SK-N-SH (cell line): ENCODE measurements around the gene WASF1. TPM values are rescaled to one million over a fixed set of nuclear protein-coding genes. Genes with fewer than 3 reads are reported as not detected.

Source experiments
- CTCF ChIA-PET: fragments of 300-600, 350-600 bp; formaldehyde crosslinking; extraction: SDS; loops from one replicate; lab custom pipeline; 2021; lab: Yijun Ruan, JAX
- POLR2A ChIA-PET: fragments of 350-600 bp; sonication (Branson Sonifier 250); formaldehyde crosslinking; extraction: SDS; loops from one replicate; lab custom pipeline; 2020; ENCODE audit warnings: antibody characterized with exemption, inconsistent platforms; lab: Yijun Ruan, JAX
- DNase-seq: peaks from one replicate; pipeline ENCODE4 v3.0.0; 2012
- H2AFZ ChIP-seq: fragments of 200-600 bp; sonication (generic); 2 replicates; pipeline ENCODE4 v1.8.1; 2016; ENCODE audit warnings: antibody characterized with exemption, mild to moderate bottlenecking, low read depth
- H3F3A ChIP-seq: fragments of 200-600 bp; sonication (generic); replicated peaks from 2 replicates; pipeline ENCODE3; 2016; ENCODE audit warnings: antibody characterized with exemption, mild to moderate bottlenecking; ENCODE audit not compliant: insufficient read depth
- H3K27ac ChIP-seq, 2 experiments: fragments of 200-500 bp in 1 of 2; fragments of 200-600 bp in 1 of 2; sonication (Bioruptor generic) in 1 of 2; sonication (generic), shearing (Covaris generic) in 1 of 2; 2 replicates each; pipeline versions ENCODE4 v1.5.1 to v1.6.1; 2014 to 2016; ENCODE audit warnings: low read depth in 2 of 2, inconsistent platforms in 1 of 2, low read length in 1 of 2, mild to moderate bottlenecking in 1 of 2, mixed read lengths in 1 of 2
- H3K27me3 ChIP-seq: fragments of 200-600 bp; sonication (generic), shearing (Covaris generic); 2 replicates; pipeline ENCODE4 v1.6.1; 2016; ENCODE audit warnings: mixed run types; ENCODE audit not compliant: insufficient read depth
- H3K36me3 ChIP-seq, 2 experiments: fragments of 200-500 bp in 1 of 2; fragments of 200-600 bp in 1 of 2; sonication (Bioruptor generic) in 1 of 2; sonication (generic) in 1 of 2; replicated peaks in 1 of 2; 2 replicates each; pipeline versions ENCODE3 to v1.5.1; 2014 to 2016; ENCODE audit warnings: low read length in 1 of 2, mild to moderate bottlenecking in 1 of 2; ENCODE audit not compliant: insufficient read depth in 2 of 2, control insufficient read depth in 1 of 2
- H3K4me1 ChIP-seq, 2 experiments: fragments of 200-500 bp in 1 of 2; fragments of 200-600 bp in 1 of 2; sonication (Bioruptor generic) in 1 of 2; sonication (generic), shearing (Covaris generic) in 1 of 2; 2 replicates each; pipeline versions ENCODE4 v1.5.1 to v1.6.1; 2014 to 2016; ENCODE audit warnings: low read depth in 1 of 2, low read length in 1 of 2, mixed run types in 1 of 2; ENCODE audit not compliant: insufficient read depth in 2 of 2, control insufficient read depth in 1 of 2
- H3K4me2 ChIP-seq: fragments of 200-600 bp; sonication (generic), shearing (Covaris generic); 2 replicates; pipeline ENCODE4 v1.6.1; 2017; ENCODE audit warnings: mixed run types
- H3K4me3 ChIP-seq, 2 experiments: fragments of 200-500 bp in 1 of 2; fragments of 200-600 bp in 1 of 2; sonication (Bioruptor generic) in 1 of 2; sonication (generic), shearing (Covaris generic) in 1 of 2; 2 replicates each; pipeline versions ENCODE4 v1.5.1 to v1.8.1; 2014 to 2016; ENCODE audit warnings: low read depth in 2 of 2, inconsistent platforms in 1 of 2, low read length in 1 of 2, mild to moderate bottlenecking in 1 of 2, mixed read lengths in 1 of 2, moderate library complexity in 1 of 2
- H3K79me2 ChIP-seq: fragments of 200-600 bp; sonication (generic); 2 replicates; pipeline ENCODE4 v1.8.1; 2017; ENCODE audit warnings: mild to moderate bottlenecking; ENCODE audit not compliant: insufficient read depth
- H3K9ac ChIP-seq: fragments of 200-600 bp; sonication (generic); 2 replicates; pipeline ENCODE4 v1.6.1; 2017; ENCODE audit warnings: mixed run types
- H3K9me2 ChIP-seq: fragments of 200-600 bp; sonication (generic); 2 replicates; pipeline ENCODE4 v1.6.1; 2017; ENCODE audit warnings: mixed run types
- H3K9me3 ChIP-seq: fragments of 200-600 bp; sonication (generic); 2 replicates; pipeline ENCODE4 v1.6.1; 2017; ENCODE audit warnings: mixed run types, mild to moderate bottlenecking, moderate library complexity
- H4K20me1 ChIP-seq: fragments of 200-600 bp; sonication (generic); 2 replicates; pipeline ENCODE4 v1.6.1; 2017; ENCODE audit warnings: mild to moderate bottlenecking, mixed run types; ENCODE audit not compliant: insufficient read depth
- CHD2 ChIP-seq: fragments of 150-350 bp; IDR thresholded peaks from 2 replicates; pipeline ENCODE4 v1.6.1; 2018; ENCODE audit warnings: low read length; ENCODE audit not compliant: partially characterized antibody
- ELF1 ChIP-seq: IDR thresholded peaks from 2 replicates; pipeline ENCODE4 v1.4.0; 2012
- FOSL2 ChIP-seq: IDR thresholded peaks from 2 replicates; pipeline ENCODE4 v1.4.0; 2012; ENCODE audit warnings: low read depth, mild to moderate bottlenecking, moderate library complexity, borderline replicate concordance
- GABPA ChIP-seq: IDR thresholded peaks from 2 replicates; pipeline ENCODE4 v1.4.0; 2012; ENCODE audit warnings: low read depth, mild to moderate bottlenecking
- MEF2A ChIP-seq: IDR thresholded peaks from 2 replicates; pipeline ENCODE4 v1.4.0; 2012; ENCODE audit warnings: low read depth, borderline replicate concordance
- MXI1 ChIP-seq: IDR thresholded peaks from 2 replicates; pipeline ENCODE4 v1.6.1; 2012; ENCODE audit warnings: mild to moderate bottlenecking, low read depth, low read length, improper control_type of control experiment
- NRF1 ChIP-seq: IDR thresholded peaks from 2 replicates; pipeline ENCODE4 v1.6.1; 2012; ENCODE audit warnings: low read depth, mild to moderate bottlenecking, low read length
- PBX3 ChIP-seq: IDR thresholded peaks from 2 replicates; pipeline ENCODE4; 2012
- RAD21 ChIP-seq: IDR thresholded peaks from 2 replicates; pipeline ENCODE4 v1.6.1; 2012; ENCODE audit warnings: mild to moderate bottlenecking, low read length
- RXRA ChIP-seq: IDR thresholded peaks from 2 replicates; pipeline ENCODE4 v1.4.0; 2012; ENCODE audit warnings: low read depth, mild to moderate bottlenecking, borderline replicate concordance
- SMC3 ChIP-seq: IDR thresholded peaks from 2 replicates; pipeline ENCODE4 v1.6.1; 2012; ENCODE audit warnings: low read depth, low read length, improper control_type of control experiment
- TAF1 ChIP-seq: IDR thresholded peaks from 2 replicates; pipeline ENCODE4 v1.6.1; 2012; ENCODE audit warnings: low read depth, mild to moderate bottlenecking, low read length, moderate library complexity, borderline replicate concordance
- TCF12 ChIP-seq: IDR thresholded peaks from 2 replicates; pipeline ENCODE4 v1.4.0; 2012
- USF1 ChIP-seq: IDR thresholded peaks from 2 replicates; pipeline ENCODE4 v1.4.0; 2012; ENCODE audit warnings: low read depth, borderline replicate concordance
- YY1 ChIP-seq: IDR thresholded peaks from 2 replicates; pipeline ENCODE4 v1.4.0; 2012; ENCODE audit warnings: low read depth, mild to moderate bottlenecking
- ZBTB33 ChIP-seq: IDR thresholded peaks from 2 replicates; pipeline ENCODE4 v1.4.0; 2012; ENCODE audit warnings: low read depth, borderline replicate concordance
- WGBS: methylation state at CpG from one replicate; pipeline ENCODE4 v1.1.6; 2017; ENCODE audit warnings: low lambda C conversion rate; 5-methylcytosine and 5-hydroxymethylcytosine counted together
- polyA plus RNA-seq, 3 experiments: library from polyadenylated mRNA; depleted of rRNA; stranded (reverse); fragments of >200 nt; gene quantifications; 2 replicates each; pipeline ENCODE4 v1.2.3, GENCODE V29; 2012

Gene WASF1
- polyA plus RNA-seq, 1 of the 3 experiments (the other 2 are of a cell fraction), result 31.4 TPM

GRCh38 chr6:110190726-110191125 lies 11.3 kb upstream of the WASF1 start:
- CTCF ChIA-PET, result no interaction called here
- no peak overlapping the region for H2AFZ ChIP-seq
- peaks cover 4% of the 10 kb centered on the region for H3F3A ChIP-seq
- H3K9me3 ChIP-seq, result no peaks in the 10 kb centered on the region
- no peak overlapping the region for H3K9ac ChIP-seq
- peaks cover 33% of the 10 kb centered on the region; the same call in 1 of the 2 replicates for H4K20me1 ChIP-seq
- no peak overlapping the region for H3K4me3 ChIP-seq
- H3K4me1 ChIP-seq, result peaks cover 0 to 6% of the 10 kb centered on the region in 2 experiments; a peak in 3 of 4 replicates
- no peak for DNase-seq
- POLR2A ChIA-PET, result interaction anchor here (0.9 kb wide), 1 partner anchor 11 kb away, joined by 3 read pairs; the partner anchor contains the start of gene WASF1
- H3K79me2 ChIP-seq, result peaks cover 82% of the 10 kb centered on the region
- 100% methylated on average over 4 of the region's 6 CpGs for WGBS
- no peaks in the 10 kb centered on the region for H3K27me3 ChIP-seq
- no peaks in the 10 kb centered on the region for H3K9me2 ChIP-seq
- TF ChIP-seq USF1 (no peak), ZBTB33 (no peak), YY1 (no peak), RAD21 (no peak), MEF2A (no peak), FOSL2 (no peak), GABPA (no peak), CHD2 (no peak), ELF1 (no peak), SMC3 (no peak), TAF1 (no peak), TCF12 (no peak), RXRA (no peak)
- TF ChIP-seq, all 33 proteins: peak for 0
- no peak overlapping the region for H3K27ac ChIP-seq
- peaks cover 21 to 23% of the 10 kb centered on the region in 2 experiments for H3K36me3 ChIP-seq
- H3K4me2 ChIP-seq, result no peak overlapping the region

- Histone ChIP-seq H3K27ac (no peak overlapping the region), H3K4me3 (no peak overlapping the region), H3K36me3 (peaks cover 7 to 8% of the 10 kb centered on the region in 2 experiments), H3K9me2 (no peaks in the 10 kb centered on the region), H3K27me3 (no peaks in the 10 kb centered on the region), H3K9me3 (no peaks in the 10 kb centered on the region), H3K79me2 (peaks cover 88% of the 10 kb centered on the region), H3K4me1 (peaks cover 0 to 6% of the 10 kb centered on the region in 2 experiments; a peak in 3 of 4 replicates), H3F3A (peaks cover 4% of the 10 kb centered on the region), H3K4me2 (no peak overlapping the region), H2AFZ (no peak overlapping the region), H4K20me1 (peaks cover 40% of the 10 kb centered on the region; the same call in 1 of the 2 replicates), H3K9ac (no peak overlapping the region)
- DNase-seq, result no peak
- TF ChIP-seq GABPA, result no peak
- TF ChIP-seq NRF1, result no peak
- TF ChIP-seq TAF1, result no peak
- TF ChIP-seq USF1, result no peak
- TF ChIP-seq PBX3, result 0 out of 2 replicates have a peak, but pooled peaks have one; percentile 6
- no peak for TF ChIP-seq MEF2A
- TF ChIP-seq MXI1, result no peak
- POLR2A ChIA-PET, result no interaction called here
- CTCF ChIA-PET, result interaction anchor here (1.2 kb wide), 1 partner anchor 201 kb away, joined by 3 read pairs; no protein-coding TSS in a partner anchor
These were observed 9.3 kb upstream of the WASF1 start for GRCh38 chr6:110188791-110189190.
